ENCODE measurements around the gene GPATCH4. TPM values are rescaled to one million over a fixed set of nuclear protein-coding genes. Genes with fewer than 3 reads are reported as not detected.

Gene GPATCH4
- total RNA-seq, result 12.9 and 20.5 TPM in 2 replicates

GRCh38 chr1:156601122-156601830, at the start of gene GPATCH4:
TSS of gene GPATCH4 (minus strand) at chr1:156601479.

GRCh38 chr1:156641761-156642264, 40.5 kb upstream of the GPATCH4 start, which contains the start of gene BCAN:
TSS of gene BCAN (plus strand) at chr1:156642117. CDS start at chr1:156646055, 3,938 bp downstream.

GRCh38 chr1:156618853-156619581, 17.7 kb upstream of the GPATCH4 start, which contains the start of gene HAPLN2:
TSS of gene HAPLN2 (plus strand) at chr1:156619415. CDS start at chr1:156623491, 4,076 bp downstream.

GRCh38 chr1:156591432-156592157, 9.7 kb downstream of the GPATCH4 start, which contains the start of gene NAXE:
TSS of gene NAXE (plus strand) at chr1:156591776. CDS start at chr1:156591805, 29 bp downstream.

GRCh38 chr1:156579472-156579871, 21.8 kb downstream of the GPATCH4 start, which contains the start of gene TTC24:
TSS of gene TTC24 (plus strand) at chr1:156579723. CDS start at chr1:156581365, 1,642 bp downstream.

GRCh38 chr1:156571919-156572662, 29.2 kb downstream of the GPATCH4 start, which contains the start of gene IQGAP3:
TSS of gene IQGAP3 (minus strand) at chr1:156572565. CDS start at chr1:156572529, 36 bp downstream.

Other genes starting within 250 kb of the GPATCH4 start
- gene RHBG, start 232.3 kb downstream of the GPATCH4 start, total RNA-seq, result not detected in 2 replicates
- gene MEF2D, start 100.7 kb downstream of the GPATCH4 start, total RNA-seq, result 8.1 and 10.9 TPM in 2 replicates
- 32.7 and 54.2 TPM in 2 replicates for gene IQGAP3, start 28.9 kb downstream of the GPATCH4 start, total RNA-seq
- not detected in 2 replicates for gene TTC24, start 21.8 kb downstream of the GPATCH4 start, total RNA-seq
- 53.2 and 57.0 TPM in 2 replicates for gene NAXE, start 9.7 kb downstream of the GPATCH4 start, total RNA-seq
- not detected in 2 replicates for gene HAPLN2, start 17.9 kb upstream of the GPATCH4 start, total RNA-seq
- gene BCAN, start 40.6 kb upstream of the GPATCH4 start, total RNA-seq, result not detected in 2 replicates
- gene NES, start 75.9 kb upstream of the GPATCH4 start, total RNA-seq, result 23.9 and 59.2 TPM in 2 replicates
- 27.2 and 45.6 TPM in 2 replicates for gene CRABP2, start 104.1 kb upstream of the GPATCH4 start, total RNA-seq
- 8.8 and 9.8 TPM in 2 replicates for gene METTL25B, start 127.0 kb upstream of the GPATCH4 start, total RNA-seq
- gene ISG20L2, start 127.3 kb upstream of the GPATCH4 start, total RNA-seq, result 18.0 and 25.0 TPM in 2 replicates
- 40.3 and 52.2 TPM in 2 replicates for gene MRPL24, start 139.6 kb upstream of the GPATCH4 start, total RNA-seq
- 189 and 231 TPM in 2 replicates for gene HDGF, start 150.2 kb upstream of the GPATCH4 start, total RNA-seq
- 17.3 and 21.7 TPM in 2 replicates for gene PRCC, start 166.1 kb upstream of the GPATCH4 start, total RNA-seq
- gene SH2D2A, start 215.4 kb upstream of the GPATCH4 start, total RNA-seq, result 0.20 TPM in 1 of 2 replicates, not detected in the other